Neural cell (in vitro differentiated cells): ENCODE results near the gene PHOSPHO1. TPM values are rescaled to one million over a fixed set of nuclear protein-coding genes. Genes with fewer than 3 reads are reported as not detected.
"Not testable (repeated sequence)": the region's sequence is repeated elsewhere in the genome, so short reads cannot be mapped to it uniquely, and the experiment has no call there.

Experiments used
- H2AFZ ChIP-seq: fragments of 200-600, 300-800 bp; sonication (generic), shearing (Covaris generic); 2 replicates; pipeline ENCODE4 v1.6.0; 2014; ENCODE audit warnings: low read depth, mild to moderate bottlenecking, antibody characterized with exemption, low read length, moderate library complexity
- H3F3A ChIP-seq: fragments of 200-600 bp; shearing (Covaris generic); 2 replicates; pipeline ENCODE4 v1.6.1; 2016; ENCODE audit warnings: mild to moderate bottlenecking, moderate library complexity, mixed read lengths, antibody characterized with exemption, low read length; ENCODE audit not compliant: insufficient read depth, poor library complexity, severe bottlenecking
- H3K27ac ChIP-seq: fragments of 200-600, 300-800 bp; sonication (generic), shearing (Covaris generic); 2 replicates; pipeline ENCODE4 v1.5.1; 2014; ENCODE audit warnings: mild to moderate bottlenecking, low read length, moderate library complexity
- H3K27me3 ChIP-seq: fragments of 300-800, 200-600 bp; sonication (generic), shearing (Covaris generic); 2 replicates; pipeline ENCODE4 v1.6.0; 2014; ENCODE audit warnings: mild to moderate bottlenecking, low read depth, low read length, moderate library complexity; ENCODE audit not compliant: insufficient read depth
- H3K36me3 ChIP-seq: fragments of 300-800, 200-600 bp; sonication (generic), shearing (Covaris generic); 2 replicates; pipeline ENCODE4 v1.5.1; 2014; ENCODE audit warnings: mild to moderate bottlenecking, antibody characterized with exemption, low read length, moderate library complexity; ENCODE audit not compliant: insufficient read depth
- H3K4me2 ChIP-seq: fragments of 300-800, 200-600 bp; sonication (generic), shearing (Covaris generic); 2 replicates; pipeline ENCODE4 v1.6.0; 2014; ENCODE audit warnings: mild to moderate bottlenecking, low read length
- H3K4me3 ChIP-seq: fragments of 300-800, 200-600 bp; sonication (generic), shearing (Covaris generic); 2 replicates; pipeline ENCODE4 v1.5.1; 2014; ENCODE audit warnings: mild to moderate bottlenecking, low read length, moderate library complexity
- H3K79me2 ChIP-seq: fragments of 200-600 bp; shearing (Covaris generic); replicated peaks from 2 replicates; pipeline ENCODE4 v1.6.0; 2014; ENCODE audit warnings: mild to moderate bottlenecking, low read length, moderate library complexity; ENCODE audit not compliant: insufficient read depth
- H3K9ac ChIP-seq: fragments of 300-800, 200-600 bp; sonication (generic), shearing (Covaris generic); 2 replicates; pipeline ENCODE4 v1.6.1; 2016; ENCODE audit warnings: mild to moderate bottlenecking, low read length, mixed read lengths
- H3K9me2 ChIP-seq: fragments of 200-600 bp; shearing (Covaris generic); 2 replicates; pipeline ENCODE4 v1.6.1; 2016; ENCODE audit warnings: mild to moderate bottlenecking, low read length, mixed read lengths; ENCODE audit not compliant: insufficient read depth
- H3K9me3 ChIP-seq: fragments of 200-600, 300-800 bp; sonication (generic), shearing (Covaris generic); 2 replicates; pipeline ENCODE4 v1.6.1; 2016; ENCODE audit warnings: mild to moderate bottlenecking, mixed run types, low read length, moderate library complexity, mixed read lengths
- H4K20me1 ChIP-seq: fragments of 200-600 bp; shearing (Covaris generic); 2 replicates; pipeline ENCODE4 v1.6.1; 2016; ENCODE audit warnings: mild to moderate bottlenecking, mixed run types; ENCODE audit not compliant: insufficient read depth
- CTCF ChIP-seq: fragments of 450-650 bp; IDR thresholded peaks from 2 replicates; pipeline ENCODE4 v1.5.1; 2014; ENCODE audit warnings: antibody characterized with exemption, mild to moderate bottlenecking, moderate library complexity; ENCODE audit not compliant: poor library complexity, severe bottlenecking
- EP300 ChIP-seq: fragments of 450-650 bp; conservative IDR thresholded peaks from 2 replicates; pipeline ENCODE4 v1.6.1; 2014; ENCODE audit warnings: antibody characterized with exemption, mild to moderate bottlenecking, moderate library complexity; ENCODE audit not compliant: poor library complexity, severe bottlenecking
- EZH2 ChIP-seq: fragments of 200-600, 300-800 bp; shearing (Covaris generic), sonication (generic); IDR thresholded peaks from 2 replicates; pipeline ENCODE4 v1.6.1; 2014; ENCODE audit warnings: antibody characterized with exemption, low read length, borderline replicate concordance, mild to moderate bottlenecking; ENCODE audit not compliant: insufficient read depth, poor library complexity, severe bottlenecking
- MXI1 ChIP-seq: fragments of 450-650 bp; conservative IDR thresholded peaks from 2 replicates; pipeline ENCODE4 v1.6.1; 2014; ENCODE audit warnings: antibody characterized with exemption, mild to moderate bottlenecking; ENCODE audit not compliant: poor library complexity, severe bottlenecking
- POLR2AphosphoS5 ChIP-seq: IDR thresholded peaks from 2 replicates; pipeline ENCODE4 v1.6.1; 2012
- RAD21 ChIP-seq: fragments of 450-650 bp; conservative IDR thresholded peaks from 2 replicates; pipeline ENCODE4 v1.6.1; 2014; ENCODE audit warnings: antibody characterized with exemption, mild to moderate bottlenecking, moderate library complexity
- REST ChIP-seq: IDR thresholded peaks from 2 replicates; pipeline ENCODE4 v1.6.1; 2012; ENCODE audit warnings: borderline replicate concordance
- SMC3 ChIP-seq: fragments of 450-650 bp; conservative IDR thresholded peaks from 2 replicates; pipeline ENCODE4 v1.6.1; 2014; ENCODE audit warnings: antibody characterized with exemption, mild to moderate bottlenecking, moderate library complexity; ENCODE audit not compliant: poor library complexity
- TAF1 ChIP-seq: IDR thresholded peaks from 2 replicates; pipeline ENCODE4 v1.6.1; 2012; ENCODE audit warnings: low read depth
- polyA plus RNA-seq: library from polyadenylated mRNA; depleted of rRNA; stranded (reverse); fragments of >200 nt; gene quantifications from 2 replicates; pipeline ENCODE4 v1.2.3, GENCODE V29; 2014

Gene PHOSPHO1
- polyA plus RNA-seq, 1 donor from 2014 or later = not detected

GRCh38 chr17:49278076-49278475 is 47.5 kb upstream of the PHOSPHO1 start:
- Histone ChIP-seq H3K27ac (no peak overlapping the region), H3K27me3 (no peaks in the 10 kb centered on the region), H2AFZ (no peak overlapping the region), H3K4me3 (no peak overlapping the region), H3F3A (no peaks in the 10 kb centered on the region), H3K9me2 (no peaks in the 10 kb centered on the region), H3K79me2 (no peaks in the 10 kb centered on the region), H3K36me3 (no peaks in the 10 kb centered on the region), H4K20me1 (no peaks in the 10 kb centered on the region), H3K4me2 (no peak overlapping the region), H3K9ac (no peak overlapping the region), H3K9me3 (no peaks in the 10 kb centered on the region)
- TF ChIP-seq MXI1 (no peak), CTCF (no peak), SMC3 (no peak), REST (no peak)

GRCh38 chr17:49277638-49278037 is 47.1 kb upstream of the PHOSPHO1 start:
- no peaks in the 10 kb centered on the region for H3F3A ChIP-seq
- H3K36me3 ChIP-seq = no peaks in the 10 kb centered on the region
- H3K4me3 ChIP-seq = no peak overlapping the region
- no peaks in the 10 kb centered on the region for H3K9me3 ChIP-seq
- no peak for TF ChIP-seq POLR2AphosphoS5
- H2AFZ ChIP-seq = no peak overlapping the region
- no peaks in the 10 kb centered on the region for H3K27me3 ChIP-seq
- no peaks in the 10 kb centered on the region for H3K79me2 ChIP-seq
- H4K20me1 ChIP-seq = no peaks in the 10 kb centered on the region
- H3K27ac ChIP-seq = no peak overlapping the region
- no peak overlapping the region for H3K4me2 ChIP-seq
- H3K9me2 ChIP-seq = no peaks in the 10 kb centered on the region
- H3K9ac ChIP-seq = no peak overlapping the region

- H3K4me2 ChIP-seq, H3K27ac ChIP-seq, H3F3A ChIP-seq, H3K9ac ChIP-seq, H3K9me2 ChIP-seq, H3K27me3 ChIP-seq, H3K4me3 ChIP-seq, H4K20me1 ChIP-seq, H3K36me3 ChIP-seq, H2AFZ ChIP-seq, H3K79me2 ChIP-seq, H3K9me3 ChIP-seq: not testable (repeated sequence)
Observed at GRCh38 chr17:49275981-49276380, 45.4 kb upstream of the PHOSPHO1 start.

- H3K9ac ChIP-seq = no peak overlapping the region
- no peak overlapping the region for H3K4me3 ChIP-seq
- no peaks in the 10 kb centered on the region for H4K20me1 ChIP-seq
- H3K27ac ChIP-seq = no peak overlapping the region
- H2AFZ ChIP-seq = no peak overlapping the region
- no peaks in the 10 kb centered on the region for H3K9me2 ChIP-seq
- no peaks in the 10 kb centered on the region for H3K27me3 ChIP-seq
- H3K9me3 ChIP-seq = no peaks in the 10 kb centered on the region
- H3K36me3 ChIP-seq = no peaks in the 10 kb centered on the region
- no peak overlapping the region for H3K4me2 ChIP-seq
- H3K79me2 ChIP-seq = no peaks in the 10 kb centered on the region
- no peaks in the 10 kb centered on the region for H3F3A ChIP-seq
- TF ChIP-seq POLR2AphosphoS5 (no peak), MXI1 (no peak), REST (no peak), RAD21 (no peak), EP300 (no peak), SMC3 (no peak), EZH2 (no peak), TAF1 (no peak)
Observed at GRCh38 chr17:49269356-49269755, 38.8 kb upstream of the PHOSPHO1 start.
